HG03159 (cell line): ENCODE data around the gene SCG2.

Experiments used
- ATAC-seq: cut with Tn5 transposase; IDR thresholded peaks from one replicate; pipeline ENCODE4 v1.9.1; 2021; ENCODE audit warnings: mild to moderate bottlenecking, moderate library complexity; ENCODE audit not compliant: unreplicated experiment

SCG2 gene

DNA sequence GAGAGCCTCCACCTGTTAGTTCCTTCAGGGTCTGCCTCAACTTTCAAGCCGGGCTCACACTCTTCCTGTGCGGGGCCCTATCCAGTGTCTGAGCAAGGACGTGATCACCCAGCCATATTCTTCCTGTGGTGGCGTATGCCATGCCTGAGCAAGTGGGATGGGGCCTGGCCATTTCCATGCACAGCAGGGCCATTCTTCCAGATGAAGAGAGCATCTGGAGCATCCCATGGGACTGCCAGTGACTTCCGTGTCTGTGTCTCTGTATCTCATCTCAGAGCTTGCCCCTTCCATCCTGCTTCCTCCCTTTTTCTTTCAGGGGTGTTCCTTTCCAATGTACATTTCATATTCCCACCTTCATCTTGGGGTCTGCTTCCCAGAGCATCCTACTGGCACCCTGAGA, 20.2 kb downstream of the SCG2 start:
- ATAC-seq, result no peak

DNA sequence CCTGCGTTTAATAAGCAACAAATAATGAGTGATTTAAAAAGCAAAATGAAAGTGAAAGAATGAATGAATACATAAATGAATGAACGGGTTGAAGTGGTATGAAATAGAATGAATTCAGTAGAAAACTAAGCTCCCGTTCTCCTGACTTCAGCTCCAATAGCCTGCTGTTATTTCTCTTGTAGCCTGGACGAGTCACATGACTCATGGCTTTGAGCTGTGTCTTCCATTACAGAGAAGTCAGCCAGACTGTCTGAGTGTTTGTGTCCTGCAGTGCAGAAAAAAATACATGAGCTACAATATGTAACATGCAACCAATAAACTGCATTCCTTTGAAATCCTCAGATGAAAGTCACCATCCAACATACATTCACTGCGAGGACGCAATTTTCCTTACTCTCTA, 21.2 kb downstream of the SCG2 start:
- ATAC-seq, result no peak

DNA sequence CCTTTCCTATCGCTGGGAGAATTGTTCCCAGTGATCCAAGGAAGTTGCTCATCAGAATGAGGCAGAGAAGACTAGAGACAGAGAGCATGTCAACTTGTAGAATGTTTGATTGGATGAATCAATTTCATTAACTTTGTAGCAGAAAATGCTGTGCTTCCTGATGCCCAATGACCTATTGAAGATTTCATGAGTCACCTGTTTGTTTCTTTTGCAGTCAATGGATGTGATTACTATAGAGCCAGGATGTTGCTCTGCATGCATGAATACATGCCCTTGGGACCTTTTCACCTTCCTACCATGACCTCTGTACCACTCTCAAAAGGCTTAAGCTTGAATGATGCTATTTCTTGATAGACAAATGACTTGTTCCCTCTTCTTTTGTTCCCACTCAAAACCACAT, 23.3 kb downstream of the SCG2 start:
- ATAC-seq, result no peak

DNA sequence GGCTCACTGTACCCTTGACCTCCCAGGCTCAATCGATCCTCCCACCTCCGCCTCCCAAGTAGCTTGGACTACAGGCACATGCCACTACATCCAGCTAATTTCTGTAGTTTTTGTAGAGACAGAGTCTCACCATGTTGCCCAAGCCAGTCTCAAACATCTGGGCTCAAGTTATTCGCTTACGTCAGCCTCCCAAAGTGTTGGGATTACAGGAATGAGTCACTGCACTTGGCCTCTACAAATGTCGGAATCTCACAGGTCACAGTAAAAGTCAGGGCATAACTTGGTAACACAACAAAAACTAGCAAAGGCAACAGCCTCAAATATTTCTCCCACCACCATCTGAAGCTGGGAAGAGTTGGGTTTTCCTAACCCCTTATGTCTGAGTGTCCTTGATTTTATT, 25.3 kb downstream of the SCG2 start:
- no peak for ATAC-seq

DNA sequence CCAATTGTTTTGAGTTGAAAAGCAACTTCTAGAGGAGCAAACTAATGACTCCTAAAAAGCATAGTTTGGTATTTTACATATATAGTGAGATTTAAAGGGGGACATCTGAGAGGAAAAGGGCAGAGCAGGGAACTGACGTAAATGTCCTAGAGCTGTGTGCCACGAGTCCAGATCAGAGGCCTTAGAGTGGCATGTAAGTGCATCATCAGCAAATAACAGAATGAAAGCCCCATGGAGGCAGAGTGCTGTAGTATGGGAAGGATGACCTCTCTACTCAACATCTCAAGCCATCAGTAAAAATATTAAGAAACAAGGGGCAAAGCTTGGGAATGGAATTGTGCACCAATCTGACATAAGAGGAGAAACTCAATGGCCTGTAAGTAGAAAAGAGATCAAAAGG, 31.4 kb downstream of the SCG2 start:
- ATAC-seq, result no peak

DNA sequence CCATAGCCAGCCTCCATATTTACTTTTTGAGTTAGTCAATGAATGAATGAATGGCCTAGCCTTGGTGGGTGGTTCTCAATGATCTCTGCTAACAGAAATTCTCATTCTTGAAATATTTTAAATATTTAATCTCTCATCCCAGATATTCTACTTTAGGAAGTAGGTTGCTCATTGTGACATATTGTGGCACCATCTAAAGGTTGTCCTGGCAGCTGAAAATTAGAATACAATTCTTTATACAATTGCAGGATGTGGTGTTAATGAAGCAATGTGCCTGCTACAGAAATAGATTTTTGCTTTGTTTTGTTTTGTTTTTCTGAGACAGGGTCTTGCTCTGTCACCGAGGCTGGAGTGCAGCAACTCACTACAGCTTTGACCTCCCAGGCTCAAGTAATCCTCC, 35.8 kb downstream of the SCG2 start:
- no peak for ATAC-seq

DNA sequence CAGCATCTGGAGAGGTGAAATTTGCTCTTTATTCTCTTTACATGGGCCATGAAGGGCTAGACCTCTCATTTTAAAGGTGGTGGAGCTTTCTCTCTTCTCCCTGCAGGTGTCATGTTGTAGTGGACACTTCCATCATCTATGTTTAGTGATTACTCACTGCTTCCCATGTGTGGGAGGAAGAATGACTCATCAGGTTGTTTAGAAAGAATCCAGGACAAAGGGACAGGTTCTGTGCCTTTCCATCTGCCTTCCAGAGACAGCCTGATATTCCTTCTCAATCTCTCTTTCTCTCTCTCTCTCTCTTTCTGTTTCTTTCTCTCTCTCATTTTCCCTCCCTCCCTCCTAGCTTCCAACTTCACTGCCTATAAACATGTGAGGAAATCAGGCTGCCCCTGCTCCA, 38.7 kb downstream of the SCG2 start:
- no peak for ATAC-seq

DNA sequence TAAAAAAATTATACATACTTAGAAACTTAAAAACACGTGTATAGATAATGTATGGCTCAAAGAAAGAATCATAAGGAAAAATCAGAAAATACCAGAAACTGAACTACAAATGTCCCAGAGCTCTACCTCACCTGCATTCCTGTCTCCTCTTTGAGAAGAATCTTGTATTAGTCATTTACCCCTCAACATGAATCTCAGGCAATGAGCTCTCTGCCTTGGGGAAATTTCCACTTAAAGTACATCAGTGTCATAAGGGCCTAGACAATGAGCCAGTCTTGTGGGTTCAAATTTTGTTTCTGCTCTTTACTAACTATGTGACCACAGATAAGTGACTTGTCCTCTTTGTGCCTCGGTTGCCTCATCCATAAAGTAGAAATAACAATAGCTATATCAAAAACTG, 40.1 kb downstream of the SCG2 start:
- no peak for ATAC-seq

DNA sequence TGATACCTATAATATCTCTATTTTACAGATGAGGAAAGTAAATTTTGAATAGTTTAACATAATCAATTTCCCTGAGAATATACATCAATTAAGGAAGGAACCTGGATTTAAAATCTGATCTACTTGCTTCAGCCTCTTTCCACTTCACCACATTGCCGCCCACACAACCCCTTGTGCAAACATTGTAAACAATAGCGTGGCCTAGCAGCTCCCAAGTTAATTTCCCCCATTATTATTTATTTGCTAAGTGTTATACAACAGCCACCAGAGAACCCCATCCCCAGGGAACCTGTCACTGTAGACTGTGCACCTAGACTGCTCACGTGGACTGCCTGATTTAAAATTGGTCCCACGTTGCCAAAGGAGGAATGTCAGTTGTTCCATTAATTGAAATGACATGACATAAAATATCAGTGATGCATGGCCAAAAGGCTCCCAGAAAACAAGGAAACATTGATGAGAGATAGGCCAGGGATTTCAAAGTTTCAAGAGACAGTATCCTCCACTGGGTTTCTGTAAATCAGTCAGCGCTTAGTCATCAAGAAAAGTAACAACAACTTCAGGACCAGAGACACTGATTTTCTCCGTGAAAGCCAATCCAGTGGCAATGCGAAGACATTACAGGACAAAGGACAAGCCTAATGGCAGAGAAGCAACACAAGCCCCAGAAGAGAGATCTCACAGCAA, 41.3 kb downstream of the SCG2 start:
- ATAC-seq, result no peak

DNA sequence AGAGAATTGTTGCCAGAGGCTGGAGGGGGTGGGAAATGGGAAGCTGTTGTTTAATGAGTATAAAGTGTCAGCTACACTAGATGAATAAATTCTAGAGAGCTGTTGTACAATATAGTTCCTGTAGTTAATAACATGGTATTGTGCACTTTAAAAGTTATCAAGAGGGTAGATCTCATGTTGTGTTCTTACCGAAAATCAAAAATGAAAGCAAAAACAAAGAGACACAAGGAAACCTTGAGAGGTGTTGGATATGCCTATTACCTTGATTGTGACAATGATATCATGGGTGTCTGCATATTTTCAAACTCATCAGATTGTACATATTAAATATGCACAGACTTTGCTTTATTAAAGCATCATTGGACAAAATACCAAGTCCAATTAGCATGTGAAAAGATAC, 43.2 kb downstream of the SCG2 start:
- ATAC-seq, result no peak

DNA sequence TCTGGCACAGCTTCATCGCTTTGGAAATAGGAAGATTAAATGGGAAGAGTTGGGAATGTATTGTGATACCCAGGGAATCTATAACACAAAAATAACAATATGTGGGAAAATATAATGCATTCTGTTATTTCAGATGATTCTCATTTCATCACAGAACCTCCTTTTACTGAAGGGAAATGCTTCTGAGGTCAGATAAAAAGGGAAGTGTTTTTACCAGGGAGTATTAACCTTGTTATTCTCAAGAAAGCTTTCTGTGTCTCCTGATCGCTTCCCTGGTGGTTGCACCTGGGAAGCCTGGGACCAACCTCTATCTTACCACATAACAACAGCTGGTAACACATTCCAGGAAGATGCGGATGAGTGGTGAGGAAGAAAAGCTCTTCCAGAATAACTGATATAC, 47.2 kb downstream of the SCG2 start:
- ATAC-seq, result no peak

DNA sequence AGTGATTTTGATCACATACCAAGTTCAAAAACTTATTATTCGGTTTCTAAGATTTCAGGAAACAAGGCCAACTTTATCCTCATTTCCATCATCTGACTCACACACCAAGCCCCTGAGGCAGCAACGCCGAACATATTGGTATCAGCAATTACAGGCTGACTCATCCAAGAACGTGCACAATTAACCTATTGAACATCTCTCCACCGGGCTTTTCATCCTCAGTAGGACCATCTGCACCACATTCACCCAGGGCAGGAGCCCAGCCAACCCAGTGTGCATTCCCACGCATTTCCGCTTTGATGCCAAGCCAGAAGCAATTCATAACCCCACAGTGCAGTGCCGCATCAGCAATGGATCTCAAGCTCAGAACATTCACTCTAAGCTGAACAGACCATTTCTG, 52.9 kb downstream of the SCG2 start:
- no peak for ATAC-seq

DNA sequence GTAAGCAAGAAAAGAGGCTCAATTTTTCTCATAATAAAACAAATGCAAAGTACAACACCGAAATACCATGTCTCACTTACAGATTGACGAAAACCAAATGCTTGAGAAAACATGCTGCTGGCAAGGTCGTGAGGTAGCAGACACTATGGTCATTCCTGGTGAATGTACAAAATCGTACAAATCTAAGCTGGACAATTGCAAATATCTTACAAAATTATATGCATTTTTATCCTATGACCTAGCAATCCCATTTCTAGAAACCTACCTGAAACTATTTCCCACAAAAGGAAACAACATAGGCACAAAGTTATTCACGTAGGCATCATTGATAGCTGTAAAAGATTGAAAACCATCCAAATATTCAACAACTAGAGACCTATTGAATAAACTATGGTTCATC, 54.0 kb downstream of the SCG2 start:
- ATAC-seq, result no peak
